GM21717 (cell line): ENCODE results near the gene PODXL2.
"Not testable (repeated sequence)": the region's sequence is repeated elsewhere in the genome, so short reads cannot be mapped to it uniquely, and the experiment has no call there.

Experiments used
- ATAC-seq: cut with Tn5 transposase; IDR thresholded peaks from one replicate; pipeline ENCODE4 v1.9.1; 2021; ENCODE audit warnings: mild to moderate bottlenecking, moderate library complexity; ENCODE audit not compliant: unreplicated experiment

Gene PODXL2

GRCh38 chr3:127654993-127655392, 26.0 kb downstream of the PODXL2 start:
- not testable (repeated sequence) for ATAC-seq

DNA sequence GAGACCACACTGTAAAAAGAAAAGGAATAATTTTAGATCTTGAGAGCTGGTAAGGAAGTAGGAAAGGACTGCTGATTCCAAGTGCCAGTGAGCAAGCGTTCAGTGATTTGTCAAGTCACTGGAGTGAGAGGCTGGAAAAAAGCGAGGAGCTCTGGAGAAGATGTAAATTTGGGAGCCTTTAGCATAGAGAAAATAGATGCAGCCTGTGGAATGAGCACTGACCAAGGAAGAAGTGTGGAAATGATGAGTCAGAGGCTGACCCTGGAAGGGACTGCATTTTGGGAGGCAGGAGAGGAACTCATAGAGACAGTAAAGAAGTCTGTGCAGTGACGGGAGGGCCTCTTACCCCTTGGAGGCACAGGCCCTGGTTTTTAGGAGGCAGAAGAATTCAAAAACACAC, 26.7 kb downstream of the PODXL2 start:
- ATAC-seq = no peak

GRCh38 chr3:127656906-127657305, 27.9 kb downstream of the PODXL2 start:
- ATAC-seq = no peak

DNA sequence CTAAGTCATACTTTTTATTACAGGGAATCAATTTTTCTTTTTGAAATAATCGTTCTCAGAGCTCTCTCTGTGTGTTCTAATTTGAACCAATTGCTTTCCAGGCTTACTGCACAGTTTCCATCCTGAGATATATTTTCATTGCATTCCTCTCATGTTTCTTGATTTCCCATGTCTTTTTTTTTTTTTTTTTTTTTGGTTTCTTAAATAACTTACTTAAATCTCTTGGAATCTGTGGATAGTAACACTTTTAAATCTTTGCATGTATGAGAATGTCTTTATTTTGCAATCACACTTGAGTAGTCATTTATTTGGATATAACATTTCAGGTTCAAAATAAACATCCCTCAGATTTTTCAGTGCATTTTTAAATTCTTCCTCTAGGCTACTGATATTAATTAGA, 29.2 kb downstream of the PODXL2 start:
- no peak for ATAC-seq

GRCh38 chr3:127660621-127661251, 31.8 kb downstream of the PODXL2 start:
- ATAC-seq = no peak

DNA sequence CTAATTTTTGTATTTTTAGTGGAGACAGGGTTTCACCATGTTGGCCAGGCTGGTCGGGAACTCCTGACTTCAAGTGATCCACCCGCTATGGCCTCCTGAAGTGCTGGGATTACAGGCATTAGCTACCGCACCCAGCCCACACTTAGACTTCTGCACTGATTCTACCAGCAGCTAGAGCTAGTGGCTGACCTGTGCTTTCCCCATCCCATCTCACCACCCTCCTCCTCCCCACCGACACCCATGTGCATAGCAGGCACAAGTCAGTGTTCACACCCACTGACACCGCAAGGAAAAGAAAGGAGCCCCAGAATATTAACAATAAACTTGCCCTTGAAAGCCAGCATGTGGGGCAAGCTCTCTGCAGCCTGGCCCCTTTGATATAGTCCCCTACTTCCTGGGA, 32.6 kb downstream of the PODXL2 start:
- no peak for ATAC-seq

DNA sequence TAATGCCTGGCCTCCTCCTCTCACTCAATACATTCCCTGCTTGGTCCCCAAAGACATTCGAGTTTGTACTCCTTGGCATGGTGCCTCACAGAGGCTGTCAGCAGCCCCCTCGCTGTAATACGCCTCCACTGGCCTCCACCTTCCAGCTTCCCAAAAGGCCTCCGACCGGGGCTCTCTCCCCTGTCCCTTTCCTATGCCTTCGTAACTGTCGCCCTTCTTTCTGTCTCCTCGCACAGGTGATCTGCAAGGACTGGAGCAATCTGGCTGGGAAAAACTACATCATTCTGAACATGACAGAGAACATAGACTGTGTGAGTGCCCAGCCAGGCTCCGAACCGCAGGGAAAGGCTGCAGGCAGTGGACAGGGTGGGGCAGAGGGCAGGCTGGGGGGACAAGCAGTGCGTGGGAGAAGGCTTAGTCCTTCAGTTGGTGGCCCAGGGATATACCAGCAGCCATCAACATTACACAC, 33.0 kb downstream of the PODXL2 start:
- ATAC-seq = no peak

DNA sequence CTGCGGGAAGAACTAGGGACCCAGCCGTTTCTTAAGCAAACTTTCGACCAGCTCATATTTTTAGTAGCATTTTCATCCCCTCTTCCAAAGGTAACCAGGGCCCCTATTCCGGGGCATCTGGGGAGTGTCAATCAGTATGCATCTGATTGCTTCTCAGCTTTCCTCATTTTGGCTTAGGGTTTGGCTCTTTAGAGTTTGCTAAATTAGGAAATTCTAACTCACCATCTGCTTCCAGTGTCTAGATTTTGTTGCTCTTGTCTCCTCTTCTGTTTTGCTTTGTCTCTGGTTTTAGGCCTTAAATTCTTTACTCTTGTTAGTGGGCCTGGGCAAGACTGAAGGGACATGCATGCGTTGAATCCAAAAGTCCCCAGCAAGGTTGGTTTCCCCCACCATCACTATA, 34.2 kb downstream of the PODXL2 start:
- no peak for ATAC-seq

DNA sequence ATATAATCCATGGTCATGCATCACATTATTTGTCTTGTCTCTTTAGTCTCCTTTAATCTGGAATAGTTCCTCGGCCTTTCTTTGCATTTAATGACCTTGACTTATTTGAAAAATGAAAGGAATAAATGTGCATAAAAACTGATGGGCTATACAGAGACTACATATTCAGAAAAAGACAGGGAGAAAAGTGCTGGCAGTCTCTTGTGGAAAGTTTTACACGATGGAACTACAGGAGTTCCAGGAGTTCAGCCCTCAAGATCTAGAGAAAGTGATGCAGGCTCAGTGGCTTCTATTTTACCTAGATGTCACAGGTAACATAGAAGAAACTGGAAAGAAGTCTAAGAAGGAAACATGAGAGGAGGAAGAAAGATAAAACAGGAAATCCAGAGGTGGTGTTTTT, 36.2 kb downstream of the PODXL2 start:
- ATAC-seq = no peak

DNA sequence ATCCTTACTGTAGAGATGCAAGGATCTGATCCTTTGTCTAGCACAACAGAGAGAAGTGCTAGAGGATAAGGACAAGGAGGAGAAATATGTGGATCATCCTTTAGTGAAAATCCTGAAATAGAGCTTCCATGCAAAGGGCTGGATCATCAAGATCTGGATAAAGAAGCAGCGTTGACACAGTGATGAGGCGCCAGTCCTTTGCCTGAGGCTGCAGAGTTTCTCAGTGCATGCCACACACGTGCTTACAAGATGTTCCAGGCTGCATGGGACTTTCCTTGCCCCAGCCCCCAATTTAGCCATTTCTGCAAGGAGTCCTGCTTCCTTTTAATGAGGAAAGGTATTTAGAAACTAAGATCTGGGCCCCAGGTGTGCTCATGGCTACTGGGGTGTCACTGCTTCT, 36.6 kb downstream of the PODXL2 start:
- ATAC-seq = no peak

DNA sequence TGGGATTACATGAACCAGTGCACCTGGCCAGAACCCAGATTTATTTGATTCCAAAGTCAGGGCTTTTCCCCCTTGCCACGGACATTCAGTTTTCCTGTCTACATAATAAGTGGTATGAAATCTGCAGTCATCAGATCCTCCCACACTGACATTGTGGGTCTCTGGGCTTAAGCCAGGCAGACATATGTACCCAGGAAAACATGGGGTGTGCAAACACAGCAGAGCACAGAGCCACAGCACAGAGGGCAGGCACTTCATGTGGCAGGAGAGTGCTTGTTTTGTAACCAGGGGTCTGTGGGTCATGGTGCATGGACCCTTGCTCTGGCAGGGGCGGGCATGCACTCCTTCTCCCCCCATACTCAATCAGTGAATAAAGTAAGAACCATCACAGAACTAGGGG, 37.7 kb downstream of the PODXL2 start:
- ATAC-seq = no peak

GRCh38 chr3:127667119-127667681, 38.2 kb downstream of the PODXL2 start:
- no peak for ATAC-seq

DNA sequence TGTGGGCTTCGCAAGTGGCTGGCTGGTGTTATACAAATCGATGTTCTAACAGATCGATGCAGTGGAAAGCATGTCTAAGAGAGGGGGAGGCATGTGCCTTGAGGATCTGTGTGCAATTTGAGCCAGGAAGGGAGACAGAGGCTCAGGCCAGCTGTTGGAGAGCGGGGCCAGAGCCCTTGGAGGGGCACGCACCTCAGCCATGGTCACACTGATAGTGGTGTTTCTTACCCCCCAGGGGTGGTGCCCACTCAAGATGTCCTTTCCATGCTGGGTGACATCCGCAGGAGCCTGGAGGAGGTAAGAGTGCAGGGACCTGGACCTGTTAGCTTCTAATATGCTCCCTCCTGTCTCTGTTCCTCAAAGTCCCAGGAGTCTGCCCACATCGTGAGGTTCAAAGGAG, 39.9 kb downstream of the PODXL2 start:
- no peak for ATAC-seq

DNA sequence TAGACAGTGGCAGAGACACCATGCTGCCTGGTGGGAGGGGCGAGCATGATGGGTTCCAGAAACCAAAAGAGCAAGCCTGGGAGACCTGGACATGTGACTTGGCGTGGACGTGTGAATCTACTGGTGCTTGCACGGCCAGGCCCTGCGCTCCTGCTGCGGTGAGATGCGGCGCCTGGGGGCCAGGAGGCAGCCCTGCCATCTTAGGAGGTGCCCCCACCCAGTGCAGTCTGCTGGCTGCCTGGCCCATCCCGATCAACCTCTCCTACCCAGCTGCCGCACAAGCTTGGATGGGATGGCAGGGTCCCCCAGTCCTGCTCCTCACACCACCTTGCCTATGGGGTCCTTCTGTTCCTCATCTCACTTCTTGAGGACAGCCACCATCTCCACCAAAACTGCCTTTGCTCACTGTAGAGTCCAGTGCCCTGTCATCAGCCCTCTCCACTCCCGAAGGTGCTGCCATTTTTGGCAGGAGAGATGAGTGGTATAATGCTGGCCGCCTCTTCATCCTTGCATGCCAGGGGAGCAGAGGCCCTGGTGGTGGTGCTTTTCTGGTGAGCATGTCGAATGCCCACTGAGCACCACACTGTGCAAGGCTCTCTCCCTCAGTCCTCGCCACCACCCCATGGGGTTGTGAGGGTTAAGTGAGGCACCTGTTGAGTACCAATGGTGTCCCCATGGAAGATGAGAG, 40.7 kb downstream of the PODXL2 start:
- no peak for ATAC-seq

DNA sequence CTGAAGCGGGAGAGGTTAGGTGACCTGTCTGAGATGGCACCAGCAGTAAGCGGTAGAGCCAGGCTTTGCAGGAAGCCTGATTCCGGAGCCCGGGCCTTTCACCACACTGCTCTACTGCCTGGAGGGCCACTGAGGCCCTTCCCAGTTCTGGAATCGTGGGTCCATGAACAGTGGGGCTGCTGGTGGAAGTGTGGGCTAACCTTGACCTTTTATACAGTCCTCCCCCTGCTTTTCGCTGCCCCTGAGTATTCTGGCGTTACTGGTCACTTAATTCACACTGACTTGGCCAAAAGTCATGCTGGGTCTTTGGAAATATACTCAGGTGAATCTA, 41.2 kb downstream of the PODXL2 start:
- no peak for ATAC-seq

GRCh38 chr3:127670761-127671522, 42.0 kb downstream of the PODXL2 start:
- ATAC-seq = no peak

DNA sequence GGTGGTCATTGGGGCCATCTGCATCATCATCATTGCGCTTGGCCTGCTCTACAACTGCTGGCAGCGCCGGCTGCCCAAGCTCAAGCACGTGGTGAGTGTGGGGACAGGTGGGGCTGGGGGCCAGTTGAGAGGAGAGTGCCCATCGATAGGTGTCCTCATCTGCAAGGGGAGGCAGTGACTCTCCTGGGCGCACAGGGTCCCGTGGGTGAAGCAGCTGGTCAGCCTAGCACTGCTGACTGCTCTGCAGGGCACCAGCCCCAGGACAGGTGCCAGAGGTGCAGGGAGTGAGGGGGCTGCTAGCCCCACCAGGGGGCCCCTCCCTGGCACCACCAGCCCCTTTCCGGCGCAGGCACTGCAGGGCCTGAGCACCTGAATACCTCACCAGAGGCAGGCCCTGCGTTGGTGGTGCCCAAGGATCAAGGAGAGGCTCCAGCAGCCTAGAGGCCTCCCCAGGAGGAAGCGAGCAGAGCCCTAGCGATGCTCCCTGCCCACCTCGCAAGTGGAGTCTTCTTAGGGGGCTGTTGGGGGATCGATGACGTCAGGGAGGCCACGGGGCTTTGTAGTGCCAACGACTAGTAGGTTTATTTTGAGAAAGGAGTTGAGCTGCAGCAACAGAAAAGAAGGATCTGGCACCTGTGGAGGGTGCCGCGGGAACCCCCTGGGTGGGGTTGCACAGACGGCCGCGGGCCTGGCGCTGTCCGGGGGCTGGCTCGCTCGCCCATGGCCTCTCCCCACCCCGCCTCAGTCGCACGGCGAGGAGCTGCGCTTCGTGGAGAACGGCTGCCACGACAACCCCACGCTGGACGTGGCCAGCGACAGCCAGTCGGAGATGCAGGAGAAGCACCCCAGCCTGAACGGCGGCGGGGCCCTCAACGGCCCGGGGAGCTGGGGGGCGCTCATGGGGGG, 42.8 kb downstream of the PODXL2 start:
- ATAC-seq = peak; percentile 25

DNA sequence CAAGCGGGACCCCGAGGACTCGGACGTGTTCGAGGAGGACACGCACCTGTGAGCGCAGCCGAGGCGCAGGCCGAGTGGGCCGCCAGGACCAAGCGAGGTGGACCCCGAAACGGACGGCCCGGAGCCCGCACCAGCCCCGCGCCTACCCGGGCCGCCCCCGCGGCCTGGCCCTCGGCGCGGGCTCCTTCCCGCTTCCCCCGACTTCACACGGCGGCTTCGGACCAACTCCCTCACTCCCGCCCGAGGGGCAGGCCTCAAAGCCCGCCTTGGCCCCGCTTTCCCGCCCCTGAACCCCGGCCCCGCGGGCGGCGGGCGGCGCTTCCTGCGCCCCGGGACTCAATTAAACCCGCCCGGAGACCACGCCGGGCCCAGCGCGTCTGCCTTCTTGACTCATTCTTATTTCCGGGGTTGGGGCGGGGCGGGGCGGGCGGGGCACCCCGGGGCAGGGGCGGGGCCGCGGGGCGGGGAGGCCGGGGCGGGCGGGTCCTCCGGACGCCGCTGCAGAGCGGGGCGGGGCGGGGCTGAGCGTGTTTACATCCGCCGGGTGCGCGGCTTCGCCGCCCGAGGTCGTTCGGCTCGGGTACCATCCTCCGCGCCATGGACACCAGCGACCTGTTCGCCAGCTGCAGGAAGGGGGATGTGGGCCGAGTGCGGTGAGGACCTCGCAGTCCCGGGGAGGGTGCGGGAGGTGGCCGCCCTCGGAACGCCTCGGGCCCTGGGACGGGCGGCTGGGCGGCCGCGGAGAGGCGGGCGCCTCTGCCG, 43.6 kb downstream of the PODXL2 start, which contains the start of gene ABTB1:
ABTB1 (plus strand) TSS at position 524 of the 762 bp plus-strand sequence; CDS start at position 598, 74 bp downstream.
- ATAC-seq = peak; percentile 60

GRCh38 chr3:127673191-127674100, 44.5 kb downstream of the PODXL2 start:
- ATAC-seq = peak; percentile 22
